Measurements from ENCODE around the gene FBXO31.

FBXO31 gene

DNA sequence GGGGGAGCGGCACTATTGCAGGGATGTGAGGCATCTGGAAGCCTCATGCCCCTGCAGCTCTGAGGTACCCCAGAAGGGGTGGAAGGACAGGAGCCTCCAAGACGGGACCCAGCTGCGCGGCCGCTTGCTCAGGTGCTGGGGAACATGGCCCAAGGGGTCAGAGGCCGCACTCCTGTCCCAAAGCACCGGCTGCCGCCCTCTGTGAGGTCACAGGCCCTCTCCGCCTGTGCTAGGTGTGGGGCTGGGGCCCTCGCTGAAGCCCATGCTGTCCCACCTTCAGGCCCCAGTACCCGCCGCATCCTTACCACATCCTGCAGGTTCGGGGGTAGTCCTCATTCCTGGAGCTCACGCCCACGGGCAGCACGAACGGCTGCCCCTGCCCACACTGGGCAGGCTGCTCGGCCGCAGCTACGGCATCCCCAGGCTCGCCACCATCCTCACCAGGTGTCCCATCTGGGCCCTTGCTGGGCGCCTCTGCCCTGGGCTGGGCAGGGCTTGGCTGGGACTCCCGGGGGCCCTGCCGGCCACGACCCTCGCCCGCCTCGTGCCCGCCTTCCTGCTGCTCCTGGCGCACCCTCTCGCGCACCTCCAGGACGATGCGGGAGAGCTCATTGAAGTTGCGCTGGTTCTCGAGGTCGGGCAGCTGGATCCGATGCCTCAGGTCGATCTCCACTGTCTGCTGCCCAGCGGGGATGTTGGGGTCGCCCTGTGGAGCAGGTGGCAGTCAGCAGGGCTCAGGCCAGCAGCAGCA, 49.8 kb downstream of the FBXO31 start:
- Histone ChIP-seq H3K9ac (ENCODE audit: low read depth, low read length) (no peak overlapping the region), H3K4me3 (ENCODE audit: low read length) (no peak overlapping the region), H3K4me2 (ENCODE audit: low read length) (no peak overlapping the region), H3K27me3 (ENCODE audit: control insufficient read depth, insufficient read depth, low read length) (no peaks in the 10 kb centered on the region), H3K36me3 (ENCODE audit: insufficient read depth, low read length) (peaks cover 42% of the 10 kb centered on the region), H3K4me1 (ENCODE audit: control insufficient read depth, insufficient read depth, low read length) (peaks cover 2% of the 10 kb centered on the region), H3K9me3 (replicated peaks; ENCODE audit: low read length) (no peaks in the 10 kb centered on the region)

DNA sequence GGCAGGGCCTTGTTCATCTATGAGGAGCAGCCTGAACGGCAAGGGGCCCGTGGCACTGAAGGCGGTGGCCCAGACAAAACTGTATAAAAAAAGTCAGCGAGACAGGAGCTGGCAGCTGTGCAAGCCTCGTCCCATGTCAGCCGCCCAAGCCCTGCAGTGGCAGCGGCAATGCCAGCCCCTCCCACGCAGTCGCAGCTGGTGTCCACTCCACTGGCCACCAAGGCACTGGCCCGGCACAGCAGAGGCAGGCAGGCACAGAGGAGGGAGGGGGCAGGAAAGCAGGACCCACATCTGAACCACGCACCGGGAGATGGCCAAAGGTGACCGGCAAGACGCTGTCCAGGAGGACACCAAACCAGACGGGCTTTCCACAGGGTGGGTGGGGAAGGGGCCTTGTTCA, 50.5 kb downstream of the FBXO31 start:
- H3K4me1 ChIP-seq (ENCODE audit: control insufficient read depth, insufficient read depth, low read length): peaks cover 2% of the 10 kb centered on the region
- H3K27me3 ChIP-seq (ENCODE audit: control insufficient read depth, insufficient read depth, low read length): no peaks in the 10 kb centered on the region
- H3K4me3 ChIP-seq (ENCODE audit: low read length): no peak overlapping the region
- H3K9me3 ChIP-seq (replicated peaks; ENCODE audit: low read length): no peaks in the 10 kb centered on the region
- no peak overlapping the region for H3K9ac ChIP-seq (ENCODE audit: low read depth, low read length)
- H3K36me3 ChIP-seq (ENCODE audit: insufficient read depth, low read length): peaks cover 41% of the 10 kb centered on the region
- no peak overlapping the region for H3K4me2 ChIP-seq (ENCODE audit: low read length)

DNA sequence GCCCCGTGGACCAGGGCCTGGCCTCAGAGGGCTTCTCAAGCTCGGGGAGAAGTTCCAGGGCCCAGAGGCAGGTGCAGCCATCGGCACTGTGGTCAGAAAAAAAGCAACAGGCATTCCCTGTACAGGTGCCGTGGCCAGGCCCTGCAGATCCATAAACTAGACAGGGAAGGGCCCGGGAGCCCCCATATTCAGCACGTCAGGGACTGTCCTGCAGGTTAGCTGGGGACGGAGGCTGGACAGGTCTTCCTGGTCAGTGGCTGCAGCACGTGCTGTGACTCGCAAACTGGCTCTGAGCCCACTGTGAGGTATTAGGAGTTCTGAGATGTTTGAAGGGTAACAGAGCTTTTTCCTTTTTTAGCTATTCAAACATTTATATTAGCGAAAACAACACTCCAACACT, 51.4 kb downstream of the FBXO31 start:
- no peak overlapping the region for H3K4me2 ChIP-seq (ENCODE audit: low read length)
- peaks cover 2% of the 10 kb centered on the region for H3K4me1 ChIP-seq (ENCODE audit: control insufficient read depth, insufficient read depth, low read length)
- H3K4me3 ChIP-seq (ENCODE audit: low read length): no peak overlapping the region
- H3K36me3 ChIP-seq (ENCODE audit: insufficient read depth, low read length): peaks cover 45% of the 10 kb centered on the region
- no peaks in the 10 kb centered on the region for H3K27me3 ChIP-seq (ENCODE audit: control insufficient read depth, insufficient read depth, low read length)
- H3K9ac ChIP-seq (ENCODE audit: low read depth, low read length): no peak overlapping the region
- no peaks in the 10 kb centered on the region for H3K9me3 ChIP-seq (replicated peaks; ENCODE audit: low read length)

DNA sequence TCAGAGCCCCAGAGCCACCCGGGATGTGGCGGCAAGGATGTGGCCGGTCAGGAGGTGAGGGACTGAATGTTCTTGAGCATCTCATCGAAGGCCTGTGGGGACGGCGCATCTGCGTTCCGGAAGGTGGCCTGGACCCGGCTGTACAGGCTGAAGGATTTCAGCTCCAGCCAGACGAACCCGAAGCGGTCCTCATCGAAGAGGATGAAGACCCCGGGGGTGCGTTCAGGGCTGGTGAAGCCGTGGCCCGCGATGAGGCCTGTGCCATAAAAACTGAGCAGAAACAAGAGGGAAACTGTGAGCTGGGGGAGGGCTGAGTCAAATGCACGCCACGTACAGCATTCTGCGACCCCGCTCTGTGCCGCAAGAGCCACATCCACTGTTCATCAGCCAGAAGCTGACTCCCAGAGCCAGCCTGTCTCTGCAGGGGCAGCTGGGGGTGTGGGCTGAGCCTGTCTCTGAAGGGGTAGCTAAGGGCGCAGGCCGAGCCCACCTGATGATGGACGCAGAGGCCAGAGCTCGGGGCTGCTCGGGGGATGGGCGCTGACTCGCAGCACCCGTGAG, 52.3 kb downstream of the FBXO31 start:
- H3K4me2 ChIP-seq (ENCODE audit: low read length): no peak overlapping the region
- peaks cover 6% of the 10 kb centered on the region for H3K4me1 ChIP-seq (ENCODE audit: control insufficient read depth, insufficient read depth, low read length)
- H3K36me3 ChIP-seq (ENCODE audit: insufficient read depth, low read length): peaks cover 45% of the 10 kb centered on the region

DNA sequence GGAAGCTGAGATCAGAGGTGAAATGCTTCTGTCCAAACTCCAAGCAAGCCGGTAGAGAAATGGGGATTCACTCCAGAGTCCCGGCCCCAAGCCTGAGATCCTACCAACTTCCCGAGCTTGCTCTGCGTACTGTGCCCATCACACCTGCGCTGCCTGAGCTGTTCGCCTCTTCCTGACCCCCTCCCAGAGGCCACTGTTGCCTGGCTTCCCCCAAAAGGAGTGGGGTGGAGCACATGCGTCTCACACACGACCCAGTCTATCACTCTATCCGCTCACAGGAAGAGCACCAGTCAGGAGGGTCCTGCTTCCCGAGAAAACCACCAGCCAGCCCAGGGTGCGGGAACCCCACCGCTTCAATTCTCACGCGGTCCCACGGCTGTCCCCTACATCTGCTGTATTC, 52.9 kb downstream of the FBXO31 start:
- Histone ChIP-seq H3K4me1 (ENCODE audit: control insufficient read depth, insufficient read depth, low read length) (peaks cover 13% of the 10 kb centered on the region), H3K9me3 (replicated peaks; ENCODE audit: low read length) (no peaks in the 10 kb centered on the region), H3K4me2 (ENCODE audit: low read length) (no peak overlapping the region), H3K4me3 (ENCODE audit: low read length) (no peak overlapping the region), H3K27me3 (ENCODE audit: control insufficient read depth, insufficient read depth, low read length) (no peaks in the 10 kb centered on the region), H3K9ac (ENCODE audit: low read depth, low read length) (no peak overlapping the region), H3K36me3 (ENCODE audit: insufficient read depth, low read length) (peaks cover 49% of the 10 kb centered on the region)

More for the DNA sequence above, 52.3 kb downstream of the FBXO31 start:
- Histone ChIP-seq H3K27me3 (ENCODE audit: control insufficient read depth, insufficient read depth, low read length) (no peaks in the 10 kb centered on the region), H3K9me3 (replicated peaks; ENCODE audit: low read length) (no peaks in the 10 kb centered on the region), H3K4me3 (ENCODE audit: low read length) (no peak overlapping the region), H3K9ac (ENCODE audit: low read depth, low read length) (no peak overlapping the region)

DNA sequence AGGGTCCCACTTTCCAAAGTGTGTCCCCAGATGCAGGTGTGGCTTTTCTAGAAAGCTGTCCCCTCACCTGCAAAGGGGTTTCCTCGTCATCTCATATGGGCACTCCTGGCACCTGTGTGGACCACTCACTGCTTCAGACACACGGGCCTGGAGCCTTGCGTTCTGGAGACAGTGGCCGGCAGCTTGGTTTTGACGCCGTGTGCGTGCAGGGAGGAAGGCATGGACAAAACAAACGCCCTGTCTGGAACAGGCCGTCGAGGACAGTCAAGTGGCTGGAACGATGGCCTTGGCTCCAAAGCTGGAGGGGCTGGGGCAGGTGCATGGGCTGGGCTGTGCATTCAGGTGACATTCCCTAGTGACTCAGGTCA, 53.3 kb downstream of the FBXO31 start:
- no peaks in the 10 kb centered on the region for H3K27me3 ChIP-seq (ENCODE audit: control insufficient read depth, insufficient read depth, low read length)

DNA sequence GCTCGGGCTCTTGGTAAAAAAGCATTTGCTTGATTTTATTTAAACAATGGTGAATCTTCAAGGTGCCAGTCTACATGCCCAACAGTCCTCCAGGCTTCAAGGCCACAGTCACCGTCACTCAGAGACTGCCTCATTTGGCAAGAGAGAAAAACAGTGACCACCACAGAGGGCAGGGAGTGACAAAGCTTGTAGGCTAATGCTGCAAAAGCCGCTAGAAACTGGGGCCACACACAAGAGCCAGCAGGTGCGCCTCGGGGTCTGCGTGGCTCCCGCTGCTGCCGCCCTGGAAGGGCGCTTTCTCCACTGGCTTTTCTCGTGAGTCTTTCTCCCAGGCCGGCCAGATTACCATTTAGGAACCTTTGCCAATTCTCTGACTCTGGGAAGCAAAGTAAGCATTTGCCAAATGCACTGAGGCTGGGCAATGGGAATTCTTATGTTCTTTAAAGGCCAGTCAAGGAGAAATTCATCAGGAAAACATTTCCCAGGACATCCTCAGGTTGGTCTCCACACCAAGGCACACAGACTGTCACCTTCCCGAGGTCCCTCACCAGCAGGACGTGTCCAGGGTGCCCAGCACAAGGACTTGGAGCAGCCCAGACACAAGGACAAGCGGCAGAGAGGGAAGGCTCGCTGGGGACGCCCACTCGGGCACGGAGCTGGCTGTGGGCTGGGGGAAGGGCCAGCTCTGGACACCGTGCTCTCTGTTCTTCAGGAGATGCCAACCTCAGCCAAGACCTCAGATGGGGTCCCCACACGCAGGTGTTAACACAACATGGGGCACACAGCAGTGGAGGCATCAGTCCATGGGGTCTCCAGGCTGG, 53.9 kb downstream of the FBXO31 start:
- Histone ChIP-seq H3K9me3 (replicated peaks; ENCODE audit: low read length) (no peaks in the 10 kb centered on the region), H3K36me3 (ENCODE audit: insufficient read depth, low read length) (peaks cover 45% of the 10 kb centered on the region), H3K27me3 (ENCODE audit: control insufficient read depth, insufficient read depth, low read length) (no peaks in the 10 kb centered on the region), H3K4me1 (ENCODE audit: control insufficient read depth, insufficient read depth, low read length) (peaks cover 22% of the 10 kb centered on the region), H3K4me3 (ENCODE audit: low read length) (no peak overlapping the region), H3K4me2 (ENCODE audit: low read length) (no peak overlapping the region), H3K9ac (ENCODE audit: low read depth, low read length) (no peak overlapping the region)

More for the DNA sequence above, 53.3 kb downstream of the FBXO31 start:
- peaks cover 16% of the 10 kb centered on the region for H3K4me1 ChIP-seq (ENCODE audit: control insufficient read depth, insufficient read depth, low read length)
- H3K36me3 ChIP-seq (ENCODE audit: insufficient read depth, low read length): peaks cover 49% of the 10 kb centered on the region
- no peak overlapping the region for H3K4me3 ChIP-seq (ENCODE audit: low read length)
- H3K9ac ChIP-seq (ENCODE audit: low read depth, low read length): no peak overlapping the region
- H3K4me2 ChIP-seq (ENCODE audit: low read length): no peak overlapping the region
- H3K9me3 ChIP-seq (replicated peaks; ENCODE audit: low read length): no peaks in the 10 kb centered on the region

DNA sequence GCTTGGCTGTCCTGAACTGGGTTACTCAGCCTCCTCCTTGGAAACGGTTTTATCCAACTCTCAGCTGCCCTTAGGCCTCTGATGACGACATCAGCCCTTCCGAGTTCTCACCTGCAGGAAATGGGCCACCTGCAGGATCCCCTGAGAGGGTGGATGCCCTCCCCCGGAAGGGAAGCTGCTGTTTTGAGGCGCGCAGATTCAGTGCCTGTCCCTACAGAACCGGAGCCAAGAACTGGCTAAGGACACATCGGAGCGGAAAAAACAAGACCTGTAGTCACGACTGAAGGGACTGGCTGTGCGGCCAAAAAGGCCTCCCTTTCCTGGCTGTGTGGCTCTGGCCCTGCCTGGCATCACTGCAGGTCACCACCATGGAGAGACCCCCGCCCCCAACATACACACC, 54.7 kb downstream of the FBXO31 start:
- H3K4me1 ChIP-seq (ENCODE audit: control insufficient read depth, insufficient read depth, low read length): peaks cover 25% of the 10 kb centered on the region
- H3K9me3 ChIP-seq (replicated peaks; ENCODE audit: low read length): no peaks in the 10 kb centered on the region
- H3K27me3 ChIP-seq (ENCODE audit: control insufficient read depth, insufficient read depth, low read length): no peaks in the 10 kb centered on the region
- no peak overlapping the region for H3K9ac ChIP-seq (ENCODE audit: low read depth, low read length)
- peaks cover 37% of the 10 kb centered on the region for H3K36me3 ChIP-seq (ENCODE audit: insufficient read depth, low read length)
- H3K4me3 ChIP-seq (ENCODE audit: low read length): no peak overlapping the region
- no peak overlapping the region for H3K4me2 ChIP-seq (ENCODE audit: low read length)

DNA sequence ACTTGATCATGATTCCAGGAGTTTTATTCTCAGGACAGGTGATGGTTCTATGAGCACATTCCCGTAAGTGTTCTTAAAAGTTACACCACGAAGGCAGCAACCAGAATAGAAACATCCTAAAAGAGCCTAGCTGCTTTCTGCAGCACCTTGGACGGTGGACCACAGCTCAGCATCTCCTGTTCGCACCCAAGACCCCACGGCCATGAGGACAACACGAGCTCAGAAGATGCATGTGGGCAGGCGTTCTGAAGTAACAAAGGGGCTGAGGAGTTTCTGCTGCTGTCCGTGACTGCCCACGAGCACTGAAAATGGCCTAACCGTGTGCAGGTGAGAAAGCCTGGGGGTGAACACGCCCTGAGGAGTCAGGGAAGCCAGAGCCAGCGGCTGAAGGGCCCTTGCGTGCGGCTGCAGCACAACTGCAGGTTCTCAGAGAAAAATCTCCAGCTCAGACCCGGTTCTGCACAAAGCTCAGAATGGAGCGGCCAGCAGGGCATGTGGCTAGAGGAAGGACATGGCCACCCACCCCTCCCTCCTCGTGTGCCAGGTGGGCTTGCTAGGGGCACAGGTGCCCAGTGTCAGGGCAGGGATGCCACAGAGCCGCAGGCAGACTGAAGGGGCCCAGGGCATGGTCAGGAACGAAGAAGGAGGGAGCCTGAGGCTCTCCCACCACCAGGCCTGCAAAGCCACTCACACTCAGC, 55.6 kb downstream of the FBXO31 start:
- no peak overlapping the region for H3K4me3 ChIP-seq (ENCODE audit: low read length)

DNA sequence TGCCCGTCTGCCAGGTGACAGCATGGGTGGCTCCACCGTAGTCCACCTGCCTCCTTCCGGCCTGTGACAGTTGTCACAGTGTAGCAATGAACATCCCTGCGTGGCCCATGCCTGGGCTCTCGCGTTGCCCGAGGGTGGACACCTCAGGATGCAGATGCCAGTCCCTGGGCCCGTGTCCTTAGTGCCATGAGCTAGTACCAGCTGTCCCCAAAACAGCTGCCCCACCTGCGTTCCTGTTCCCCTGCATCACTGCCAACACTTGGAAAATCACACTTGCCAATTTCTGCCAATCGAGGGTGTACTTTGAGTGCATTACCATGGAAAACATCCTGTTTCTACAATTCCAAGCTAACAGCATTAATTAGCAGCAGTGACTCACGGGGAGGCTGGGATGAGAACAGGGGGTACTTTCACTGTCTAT, 57.4 kb downstream of the FBXO31 start:
- Histone ChIP-seq H3K27me3 (ENCODE audit: control insufficient read depth, insufficient read depth, low read length) (no peaks in the 10 kb centered on the region), H3K9ac (ENCODE audit: low read depth, low read length) (no peak overlapping the region), H3K9me3 (replicated peaks; ENCODE audit: low read length) (no peaks in the 10 kb centered on the region), H3K4me1 (ENCODE audit: control insufficient read depth, insufficient read depth, low read length) (peaks cover 22% of the 10 kb centered on the region), H3K4me2 (ENCODE audit: low read length) (no peak overlapping the region), H3K4me3 (ENCODE audit: low read length) (no peak overlapping the region), H3K36me3 (ENCODE audit: insufficient read depth, low read length) (peaks cover 23% of the 10 kb centered on the region)

More for the DNA sequence above, 55.6 kb downstream of the FBXO31 start:
- Histone ChIP-seq H3K4me2 (ENCODE audit: low read length) (no peak overlapping the region), H3K27me3 (ENCODE audit: control insufficient read depth, insufficient read depth, low read length) (no peaks in the 10 kb centered on the region), H3K9ac (ENCODE audit: low read depth, low read length) (no peak overlapping the region), H3K4me1 (ENCODE audit: control insufficient read depth, insufficient read depth, low read length) (peaks cover 22% of the 10 kb centered on the region), H3K36me3 (ENCODE audit: insufficient read depth, low read length) (peaks cover 29% of the 10 kb centered on the region), H3K9me3 (replicated peaks; ENCODE audit: low read length) (no peaks in the 10 kb centered on the region)

DNA sequence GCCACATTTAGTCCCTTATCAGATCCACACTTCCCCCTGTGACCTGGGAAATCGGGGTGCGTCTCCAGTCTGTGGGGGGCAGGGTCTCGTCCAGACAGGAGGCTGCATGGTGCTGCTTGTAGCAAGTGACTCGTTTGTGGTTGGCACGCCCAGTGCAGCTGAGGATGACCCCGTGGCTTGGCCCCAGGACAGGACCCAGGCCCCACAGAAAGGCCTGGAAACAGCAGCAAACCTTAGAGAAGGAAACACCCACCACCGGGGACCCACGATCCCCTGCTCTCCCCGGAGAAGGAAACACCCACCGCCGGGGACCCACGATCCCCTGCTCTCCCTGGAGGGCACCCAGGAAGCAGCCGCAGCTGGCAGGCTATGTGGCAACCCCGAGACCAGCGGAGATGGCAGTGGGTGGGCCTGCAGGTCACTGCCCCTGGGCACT, 58.1 kb downstream of the FBXO31 start:
- Histone ChIP-seq H3K4me2 (ENCODE audit: low read length) (no peak overlapping the region), H3K4me1 (ENCODE audit: control insufficient read depth, insufficient read depth, low read length) (peaks cover 22% of the 10 kb centered on the region), H3K9ac (ENCODE audit: low read depth, low read length) (no peak overlapping the region), H3K9me3 (replicated peaks; ENCODE audit: low read length) (no peaks in the 10 kb centered on the region), H3K36me3 (ENCODE audit: insufficient read depth, low read length) (peaks cover 17% of the 10 kb centered on the region), H3K4me3 (ENCODE audit: low read length) (no peak overlapping the region), H3K27me3 (ENCODE audit: control insufficient read depth, insufficient read depth, low read length) (no peaks in the 10 kb centered on the region)
